HEK293 (cell line): ENCODE measurements around the gene KIF12.

ENCODE experiments used
- CTCF ChIA-PET: fragments of 350-600 bp; formaldehyde crosslinking; extraction: SDS; loops from one replicate; lab custom pipeline; 2021; ENCODE audit warnings: antibody characterized with exemption; lab: Yijun Ruan, JAX
- POLR2A ChIA-PET: fragments of 300-600 bp; formaldehyde crosslinking; extraction: SDS; loops from one replicate; lab custom pipeline; 2020; ENCODE audit warnings: antibody characterized with exemption, inconsistent platforms; lab: Yijun Ruan, JAX
- H3K27ac ChIP-seq: fragments of 200-500 bp; sonication (Bioruptor generic); 2 replicates; pipeline ENCODE4 v1.5.1; 2014; ENCODE audit warnings: low read depth, low read length, control low read depth, inconsistent platforms; ENCODE audit errors: extremely low read depth
- H3K36me3 ChIP-seq, 2 experiments: fragments of 200-500 bp in 1 of 2; sonication (Bioruptor generic) in 1 of 2; 1 replicate in 1 of 2; 2 replicates in 1 of 2; pipeline ENCODE4 v1.5.1; 2014 to 2017; ENCODE audit warnings: inconsistent platforms in 2 of 2, low read length in 2 of 2; ENCODE audit not compliant: control insufficient read depth in 2 of 2, insufficient read depth in 1 of 2
- H3K4me1 ChIP-seq: fragments of 200-500 bp; sonication (Bioruptor generic); 2 replicates; pipeline ENCODE4 v1.5.1; 2014; ENCODE audit warnings: mild to moderate bottlenecking, low read length, inconsistent platforms; ENCODE audit not compliant: control insufficient read depth, insufficient read depth
- H3K4me3 ChIP-seq: 2 replicates; pipeline ENCODE4 v1.5.1; 2011; ENCODE audit warnings: low read depth, mild to moderate bottlenecking, control low read depth, low read length, moderate library complexity
- H3K9me3 ChIP-seq: fragments of 200-500 bp; sonication (Bioruptor generic); 2 replicates; pipeline ENCODE4 v1.5.1; 2014; ENCODE audit warnings: low read depth, low read length, inconsistent platforms; ENCODE audit not compliant: control insufficient read depth, insufficient read depth
- FEZF1 ChIP-seq: fragments of 450-650 bp; formaldehyde crosslinking; IDR thresholded peaks from 2 replicates; pipeline ENCODE4 v1.5.1; 2016; ENCODE audit warnings: missing biosample characterization, missing genetic modification characterization
- GFI1B ChIP-seq: fragments of 450-650 bp; formaldehyde crosslinking; IDR thresholded peaks from 2 replicates; pipeline ENCODE4 v1.5.1; 2016; ENCODE audit warnings: missing biosample characterization, missing genetic modification characterization
- GLIS1 ChIP-seq: fragments of 450-650 bp; formaldehyde crosslinking; IDR thresholded peaks from 2 replicates; pipeline ENCODE4 v1.5.1; 2016; ENCODE audit warnings: missing biosample characterization, missing genetic modification characterization
- KLF16 ChIP-seq: fragments of 450-650 bp; formaldehyde crosslinking; IDR thresholded peaks from 2 replicates; pipeline ENCODE4 v1.5.1; 2017; ENCODE audit warnings: missing biosample characterization, missing genetic modification characterization
- RBAK ChIP-seq: fragments of 450-650 bp; formaldehyde crosslinking; IDR thresholded peaks from 2 replicates; pipeline ENCODE4 v1.5.1; 2016; ENCODE audit warnings: missing biosample characterization, missing genetic modification characterization
- ZFP41 ChIP-seq: fragments of 450-650 bp; formaldehyde crosslinking; IDR thresholded peaks from 2 replicates; pipeline ENCODE4 v1.5.1; 2016; ENCODE audit warnings: missing biosample characterization, missing genetic modification characterization, borderline replicate concordance
- ZNF175 ChIP-seq: fragments of 450-650 bp; formaldehyde crosslinking; IDR thresholded peaks from 2 replicates; pipeline ENCODE4 v1.5.1; 2016; ENCODE audit warnings: missing biosample characterization, missing genetic modification characterization
- ZNF184 ChIP-seq: fragments of 450-650 bp; IDR thresholded peaks from 2 replicates; pipeline ENCODE4 v1.5.1; 2018; ENCODE audit warnings: missing biosample characterization, mild to moderate bottlenecking, missing genetic modification characterization
- ZNF266 ChIP-seq: fragments of 450-650 bp; formaldehyde crosslinking; IDR thresholded peaks from 2 replicates; pipeline ENCODE4 v1.5.1; 2016; ENCODE audit warnings: missing biosample characterization, missing genetic modification characterization, low read depth
- ZNF341 ChIP-seq: fragments of 450-650 bp; formaldehyde crosslinking; IDR thresholded peaks from 2 replicates; pipeline ENCODE4; 2016; ENCODE audit warnings: low read depth, missing biosample characterization, missing genetic modification characterization
- ZNF354C ChIP-seq: fragments of 450-650 bp; formaldehyde crosslinking; IDR thresholded peaks from 2 replicates; pipeline ENCODE4 v1.5.1; 2016; ENCODE audit warnings: missing biosample characterization, missing genetic modification characterization, low read depth, borderline replicate concordance
- ZNF423 ChIP-seq: fragments of 450-650 bp; formaldehyde crosslinking; IDR thresholded peaks from 2 replicates; pipeline ENCODE4 v1.5.1; 2016; ENCODE audit warnings: missing biosample characterization, missing genetic modification characterization
- ZNF560 ChIP-seq: fragments of 450-650 bp; formaldehyde crosslinking; IDR thresholded peaks from 2 replicates; pipeline ENCODE4 v1.5.1; 2017; ENCODE audit warnings: missing biosample characterization, missing genetic modification characterization, borderline replicate concordance
- ZNF571 ChIP-seq: fragments of 450-650 bp; formaldehyde crosslinking; IDR thresholded peaks from 2 replicates; pipeline ENCODE4 v1.5.0; 2017; ENCODE audit warnings: missing biosample characterization, missing genetic modification characterization
- ZNF600 ChIP-seq: fragments of 450-650 bp; formaldehyde crosslinking; IDR thresholded peaks from 2 replicates; pipeline ENCODE4 v1.5.1; 2016; ENCODE audit warnings: missing biosample characterization, missing genetic modification characterization
- ZNF677 ChIP-seq: fragments of 450-650 bp; IDR thresholded peaks from 2 replicates; pipeline ENCODE4 v1.5.0; 2018; ENCODE audit warnings: missing biosample characterization, mild to moderate bottlenecking, missing genetic modification characterization, moderate library complexity
- ZNF777 ChIP-seq: fragments of 450-650 bp; formaldehyde crosslinking; IDR thresholded peaks from 2 replicates; pipeline ENCODE4 v1.5.1; 2017; ENCODE audit warnings: missing biosample characterization, missing genetic modification characterization, borderline replicate concordance
- ZNF791 ChIP-seq: fragments of 450-650 bp; formaldehyde crosslinking; IDR thresholded peaks from 2 replicates; pipeline ENCODE4 v1.5.1; 2016; ENCODE audit warnings: missing biosample characterization, missing genetic modification characterization
- ZNF830 ChIP-seq: fragments of 450-650 bp; IDR thresholded peaks from 2 replicates; pipeline ENCODE4 v1.5.0; 2018; ENCODE audit warnings: missing biosample characterization, missing genetic modification characterization, low read depth, mild to moderate bottlenecking, moderate library complexity
- TF ChIP-seq, protein P1 (sequence below): fragments of 450-650 bp; formaldehyde crosslinking; IDR thresholded peaks from 2 replicates; pipeline ENCODE4 v1.5.1; 2016; ENCODE audit warnings: missing biosample characterization, missing genetic modification characterization
- TF ChIP-seq, protein P2 (sequence below): fragments of 450-650 bp; formaldehyde crosslinking; IDR thresholded peaks from 2 replicates; pipeline ENCODE4 v1.5.1; 2016; ENCODE audit warnings: missing biosample characterization, missing genetic modification characterization
- TF ChIP-seq, protein P3 (sequence below): fragments of 450-650 bp; formaldehyde crosslinking; IDR thresholded peaks from 2 replicates; pipeline ENCODE4 v1.5.1; 2016; ENCODE audit warnings: missing biosample characterization, missing genetic modification characterization, low read depth

Gene KIF12

DNA sequence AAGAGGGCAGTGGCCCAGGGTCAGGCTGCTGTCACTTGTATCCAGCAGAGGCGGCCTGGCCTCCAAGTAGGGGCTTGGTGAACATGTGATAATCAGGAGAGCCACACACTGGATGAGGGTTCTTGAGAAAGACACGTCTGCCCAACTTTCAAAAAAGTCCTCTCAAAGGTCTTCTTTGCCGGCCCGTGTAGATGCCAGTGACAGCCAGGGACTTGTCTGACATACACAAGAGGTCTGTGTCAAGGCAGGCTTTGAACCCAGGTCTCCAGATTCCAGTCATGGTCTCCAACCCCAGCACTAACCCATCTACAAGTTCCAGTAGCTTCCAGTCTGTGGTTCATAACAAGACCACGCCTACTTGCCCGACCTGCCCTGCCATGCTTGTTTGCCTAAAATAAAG lies 13.1 kb downstream of the KIF12 start (continued):
- TF ChIP-seq ZNF830 (no peak), ZNF777 (tag by site-specific recombination) (no peak), GFI1B (no peak), ZNF423 (tag by site-specific recombination) (no peak)

DNA sequence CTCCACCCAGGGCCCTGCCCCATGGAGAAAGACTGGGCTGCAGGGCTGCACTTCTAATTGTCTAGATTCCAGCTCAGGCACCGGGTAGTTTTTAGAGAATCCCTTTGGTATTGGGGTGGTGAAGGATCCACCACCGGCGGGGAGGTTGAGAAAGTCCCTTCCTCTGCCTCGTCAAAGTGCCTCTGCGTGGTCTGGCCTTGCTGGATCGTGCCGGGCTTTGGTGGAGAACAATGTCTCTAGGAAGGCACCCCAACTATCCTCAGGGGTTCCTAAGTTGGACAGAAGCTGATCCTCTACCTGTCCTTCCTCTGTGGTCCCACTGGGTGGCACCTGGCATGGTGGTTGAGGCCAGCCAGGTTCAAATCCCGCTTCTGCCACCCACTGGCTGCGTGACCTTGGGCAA lies 13.7 kb downstream of the KIF12 start:
- Histone ChIP-seq H3K4me3 (no peak overlapping the region), H3K36me3 (no peaks in the 10 kb centered on the region), H3K27ac (no peak overlapping the region), H3K9me3 (no peaks in the 10 kb centered on the region), H3K4me1 (no peaks in the 10 kb centered on the region)
- ChIA-PET CTCF (interaction anchor here (0.9 to 5.2 kb wide), 3 partner anchors 24 to 373 kb away, joined by 4 to 144 read pairs (median 139); no protein-coding TSS in a partner anchor), POLR2A (no interaction called here)
- TF ChIP-seq ZNF560 (tag by site-specific recombination) (no peak), ZNF677 (tag by site-specific recombination) (no peak), ZNF354C (tag by site-specific recombination) (no peak), ZNF175 (tag by site-specific recombination) (no peak), ZNF571 (tag by site-specific recombination) (no peak), ZFP41 (tag by site-specific recombination) (no peak), ZNF266 (no peak), GLIS1 (tag by site-specific recombination) (no peak), ZNF791 (no peak), ZNF184 (tag by site-specific recombination) (no peak), KLF16 (tag by site-specific recombination) (no peak), FEZF1 (tag by site-specific recombination) (no peak), ZNF600 (no peak), RBAK (no peak), ZNF341 (tag by site-specific recombination) (no peak)
- TF ChIP-seq, protein P1, sequence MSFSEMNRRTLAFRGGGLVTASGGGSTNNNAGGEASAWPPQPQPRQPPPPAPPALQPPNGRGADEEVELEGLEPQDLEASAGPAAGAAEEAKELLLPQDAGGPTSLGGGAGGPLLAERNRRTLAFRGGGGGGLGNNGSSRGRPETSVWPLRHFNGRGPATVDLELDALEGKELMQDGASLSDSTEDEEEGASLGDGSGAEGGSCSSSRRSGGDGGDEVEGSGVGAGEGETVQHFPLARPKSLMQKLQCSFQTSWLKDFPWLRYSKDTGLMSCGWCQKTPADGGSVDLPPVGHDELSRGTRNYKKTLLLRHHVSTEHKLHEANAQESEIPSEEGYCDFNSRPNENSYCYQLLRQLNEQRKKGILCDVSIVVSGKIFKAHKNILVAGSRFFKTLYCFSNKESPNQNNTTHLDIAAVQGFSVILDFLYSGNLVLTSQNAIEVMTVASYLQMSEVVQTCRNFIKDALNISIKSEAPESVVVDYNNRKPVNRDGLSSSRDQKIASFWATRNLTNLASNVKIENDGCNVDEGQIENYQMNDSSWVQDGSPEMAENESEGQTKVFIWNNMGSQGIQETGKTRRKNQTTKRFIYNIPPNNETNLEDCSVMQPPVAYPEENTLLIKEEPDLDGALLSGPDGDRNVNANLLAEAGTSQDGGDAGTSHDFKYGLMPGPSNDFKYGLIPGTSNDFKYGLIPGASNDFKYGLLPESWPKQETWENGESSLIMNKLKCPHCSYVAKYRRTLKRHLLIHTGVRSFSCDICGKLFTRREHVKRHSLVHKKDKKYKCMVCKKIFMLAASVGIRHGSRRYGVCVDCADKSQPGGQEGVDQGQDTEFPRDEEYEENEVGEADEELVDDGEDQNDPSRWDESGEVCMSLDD (tag by site-specific recombination) = no peak
- TF ChIP-seq, protein P2, sequence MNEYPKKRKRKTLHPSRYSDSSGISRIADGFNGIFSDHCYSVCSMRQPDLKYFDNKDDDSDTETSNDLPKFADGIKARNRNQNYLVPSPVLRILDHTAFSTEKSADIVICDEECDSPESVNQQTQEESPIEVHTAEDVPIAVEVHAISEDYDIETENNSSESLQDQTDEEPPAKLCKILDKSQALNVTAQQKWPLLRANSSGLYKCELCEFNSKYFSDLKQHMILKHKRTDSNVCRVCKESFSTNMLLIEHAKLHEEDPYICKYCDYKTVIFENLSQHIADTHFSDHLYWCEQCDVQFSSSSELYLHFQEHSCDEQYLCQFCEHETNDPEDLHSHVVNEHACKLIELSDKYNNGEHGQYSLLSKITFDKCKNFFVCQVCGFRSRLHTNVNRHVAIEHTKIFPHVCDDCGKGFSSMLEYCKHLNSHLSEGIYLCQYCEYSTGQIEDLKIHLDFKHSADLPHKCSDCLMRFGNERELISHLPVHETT (tag by site-specific recombination) = no peak
- TF ChIP-seq, protein P3, sequence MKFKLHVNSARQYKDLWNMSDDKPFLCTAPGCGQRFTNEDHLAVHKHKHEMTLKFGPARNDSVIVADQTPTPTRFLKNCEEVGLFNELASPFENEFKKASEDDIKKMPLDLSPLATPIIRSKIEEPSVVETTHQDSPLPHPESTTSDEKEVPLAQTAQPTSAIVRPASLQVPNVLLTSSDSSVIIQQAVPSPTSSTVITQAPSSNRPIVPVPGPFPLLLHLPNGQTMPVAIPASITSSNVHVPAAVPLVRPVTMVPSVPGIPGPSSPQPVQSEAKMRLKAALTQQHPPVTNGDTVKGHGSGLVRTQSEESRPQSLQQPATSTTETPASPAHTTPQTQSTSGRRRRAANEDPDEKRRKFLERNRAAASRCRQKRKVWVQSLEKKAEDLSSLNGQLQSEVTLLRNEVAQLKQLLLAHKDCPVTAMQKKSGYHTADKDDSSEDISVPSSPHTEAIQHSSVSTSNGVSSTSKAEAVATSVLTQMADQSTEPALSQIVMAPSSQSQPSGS = no peak
